CD4-positive, alpha-beta T cell treated with Interleukin-6 for 4 hours (primary cell): Measurements from ENCODE around the gene ANKRD12.
"Not testable (repeated sequence)": the region's sequence is repeated elsewhere in the genome, so short reads cannot be mapped to it uniquely, and the experiment has no call there.

ENCODE experiments used
- DNase-seq: peaks from one replicate; pipeline ENCODE4 v3.0.0-alpha.2; 2020; ENCODE audit warnings: mixed read lengths

Gene ANKRD12

GRCh38 chr18:9147440-9148202, 11.0 kb downstream of the ANKRD12 start:
- DNase-seq, result peak; percentile 48

DNA sequence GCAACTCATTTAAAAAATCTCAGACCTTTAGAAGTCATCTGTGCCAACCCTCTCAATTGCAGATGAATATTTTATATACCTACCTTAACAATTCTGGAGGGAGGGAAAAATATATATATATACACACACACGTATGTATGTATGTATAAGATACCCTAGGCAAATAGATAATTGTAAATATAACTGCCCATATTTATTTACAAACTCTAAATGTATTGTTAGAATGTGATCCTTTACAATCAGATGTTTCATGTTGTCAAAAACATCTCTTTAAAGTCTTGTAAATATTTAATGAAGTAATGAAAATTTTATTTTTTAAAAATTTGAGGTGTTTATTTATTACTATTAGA, 11.6 kb downstream of the ANKRD12 start:
- DNase-seq, result no peak

GRCh38 chr18:9150121-9150520, 13.5 kb downstream of the ANKRD12 start:
- DNase-seq, result no peak

GRCh38 chr18:9153256-9153655, 16.7 kb downstream of the ANKRD12 start:
- DNase-seq, result no peak

DNA sequence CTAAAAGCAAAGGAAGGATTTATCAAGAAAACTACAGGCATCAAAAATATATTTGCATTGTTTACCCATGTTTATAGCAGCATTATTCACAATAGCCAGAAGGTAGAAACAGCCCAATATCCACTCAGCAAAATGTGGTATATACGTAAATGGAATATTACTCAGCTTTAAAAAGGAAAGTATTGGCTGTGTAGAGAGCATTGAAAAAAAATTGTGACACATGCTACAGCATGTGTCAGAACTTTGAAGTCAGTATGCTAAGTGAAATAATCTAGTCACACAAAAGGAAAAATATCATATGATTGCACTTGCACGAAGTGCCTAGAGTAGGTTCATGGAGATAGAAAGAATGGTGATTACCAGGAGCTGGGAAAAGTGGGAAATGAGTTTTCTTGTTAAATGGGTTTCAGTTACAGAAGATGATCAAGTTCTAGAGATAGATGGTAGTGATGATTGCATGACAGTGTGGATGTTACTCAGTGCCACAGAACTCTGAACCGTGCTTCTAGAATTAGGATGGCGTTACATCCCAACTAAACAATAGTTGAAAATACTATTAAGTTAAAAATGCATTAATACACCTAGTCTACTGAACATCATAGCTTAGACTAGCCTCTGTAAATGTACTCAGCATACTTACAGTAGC, 20.1 kb downstream of the ANKRD12 start:
- DNase-seq, result no peak

DNA sequence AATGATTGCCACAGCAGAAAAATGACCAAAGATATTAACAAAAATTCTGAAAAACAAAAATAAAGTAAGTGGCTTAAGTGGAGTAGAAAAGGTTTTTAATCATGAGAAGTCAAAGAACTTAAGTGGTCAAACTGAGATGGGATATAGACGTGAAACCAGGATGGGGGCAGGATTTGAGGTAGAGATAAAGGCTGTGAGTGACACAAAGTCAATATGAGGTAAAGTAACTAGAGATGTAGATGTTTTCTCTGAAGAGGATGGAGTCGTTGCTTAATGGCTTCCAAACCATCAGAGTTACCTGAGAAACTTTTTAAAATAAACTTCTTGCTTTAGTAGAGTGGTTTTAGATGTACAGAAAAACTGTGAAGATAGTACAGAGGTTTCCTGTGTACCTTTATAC, 21.2 kb downstream of the ANKRD12 start:
- DNase-seq, result no peak

- no peak for DNase-seq
Observed at GRCh38 chr18:9160014-9160413, 23.4 kb downstream of the ANKRD12 start.

- DNase-seq, result not testable (repeated sequence)
Observed at GRCh38 chr18:9162663-9163062, 26.1 kb downstream of the ANKRD12 start.

GRCh38 chr18:9164149-9164548, 27.6 kb downstream of the ANKRD12 start:
- DNase-seq, result not testable (repeated sequence)

DNA sequence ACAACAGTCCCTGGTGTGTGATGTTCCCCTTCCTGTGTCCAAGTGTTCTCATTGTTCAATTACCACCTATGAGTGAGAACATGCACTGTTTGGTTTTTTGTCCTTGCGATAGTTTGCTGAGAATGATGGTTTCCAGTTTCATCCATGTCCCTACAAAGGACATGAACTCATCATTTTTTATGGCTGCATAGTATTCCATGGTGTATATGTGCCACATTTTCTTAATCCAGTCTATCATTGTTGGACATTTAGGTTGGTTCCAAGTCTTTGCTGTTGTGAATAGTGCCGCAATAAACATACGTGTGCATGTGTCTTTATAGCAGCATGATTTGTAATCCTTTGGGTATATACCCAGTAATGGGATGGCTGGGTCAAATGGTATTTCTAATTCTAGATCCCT, 29.3 kb downstream of the ANKRD12 start:
- DNase-seq, result not testable (repeated sequence)

- DNase-seq, result not testable (repeated sequence)
Observed at GRCh38 chr18:9169515-9169914, 32.9 kb downstream of the ANKRD12 start.

DNA sequence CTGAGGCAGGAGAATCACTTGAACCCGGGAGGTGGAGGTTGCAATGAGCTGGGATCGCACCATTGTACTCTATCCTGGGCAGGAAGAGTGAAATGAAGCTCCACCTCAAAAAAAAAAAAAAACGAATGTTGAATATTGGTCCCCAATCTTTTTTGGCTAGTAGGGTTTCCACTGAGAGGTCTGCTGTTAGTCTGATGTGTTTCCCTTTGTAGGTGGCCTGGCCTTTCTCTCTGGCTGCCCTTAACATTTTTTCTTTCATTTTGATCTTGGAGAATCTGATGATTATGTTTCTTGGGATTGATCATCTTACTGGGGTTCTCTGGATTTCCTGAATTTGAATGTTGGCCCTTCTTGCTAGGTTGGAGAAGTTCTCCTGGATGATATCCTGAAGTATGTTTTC, 35.3 kb downstream of the ANKRD12 start:
- DNase-seq, result not testable (repeated sequence)

DNA sequence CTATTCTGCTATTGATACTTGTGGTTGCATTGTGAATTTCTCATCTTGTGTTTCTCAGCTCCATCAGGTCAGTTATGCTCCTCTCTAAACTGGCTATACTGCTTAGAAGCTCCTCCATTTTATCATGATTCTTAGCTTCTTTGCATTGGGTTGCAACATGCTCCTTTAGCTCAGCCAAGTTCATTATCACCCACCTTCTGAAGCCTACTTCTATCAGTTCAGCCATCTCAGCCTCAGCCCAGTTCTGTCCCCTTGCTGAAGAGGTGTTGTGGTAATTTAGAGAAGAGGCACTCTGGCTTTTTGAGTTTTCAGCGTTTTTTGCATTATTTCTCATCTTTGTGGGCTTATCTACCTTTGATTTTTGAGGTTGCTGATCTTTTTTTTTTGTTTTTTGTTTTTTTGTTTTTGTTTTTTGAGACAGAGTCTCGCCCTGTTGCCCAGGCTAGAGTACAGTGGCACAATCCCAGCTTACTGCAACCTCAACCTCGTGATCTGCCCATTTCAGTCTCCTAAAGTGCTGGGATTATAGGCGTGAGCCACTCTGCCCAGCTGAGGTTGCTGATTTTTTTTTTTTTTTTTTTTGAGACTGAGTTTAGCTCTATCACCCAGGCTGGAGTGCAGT, 36.0 kb downstream of the ANKRD12 start:
- DNase-seq, result no peak

DNA sequence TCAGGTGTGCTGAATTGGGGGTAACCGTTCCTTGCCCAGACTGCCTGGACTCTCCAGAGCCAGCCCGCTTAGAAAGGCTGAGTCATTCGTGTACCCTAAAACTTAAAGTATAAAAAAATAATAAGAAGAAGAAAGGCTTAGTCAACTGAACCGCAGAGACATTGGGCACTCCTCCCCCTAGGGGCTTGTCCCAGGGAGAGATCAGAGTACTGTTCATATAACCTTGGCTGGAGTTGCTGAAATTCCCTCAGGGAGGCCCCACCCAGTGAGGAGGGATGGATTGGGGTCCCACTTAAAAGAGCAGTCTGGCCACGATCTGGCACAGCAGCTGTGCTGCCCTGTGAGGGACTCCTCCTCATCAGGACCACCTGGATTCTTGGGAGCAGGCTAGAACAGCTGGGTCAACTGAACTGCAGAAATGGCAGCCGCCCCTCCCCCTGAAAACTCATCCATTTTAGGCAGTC, 37.2 kb downstream of the ANKRD12 start:
- no peak for DNase-seq

- DNase-seq, result no peak
Observed at GRCh38 chr18:9174302-9174701, 37.7 kb downstream of the ANKRD12 start.

DNA sequence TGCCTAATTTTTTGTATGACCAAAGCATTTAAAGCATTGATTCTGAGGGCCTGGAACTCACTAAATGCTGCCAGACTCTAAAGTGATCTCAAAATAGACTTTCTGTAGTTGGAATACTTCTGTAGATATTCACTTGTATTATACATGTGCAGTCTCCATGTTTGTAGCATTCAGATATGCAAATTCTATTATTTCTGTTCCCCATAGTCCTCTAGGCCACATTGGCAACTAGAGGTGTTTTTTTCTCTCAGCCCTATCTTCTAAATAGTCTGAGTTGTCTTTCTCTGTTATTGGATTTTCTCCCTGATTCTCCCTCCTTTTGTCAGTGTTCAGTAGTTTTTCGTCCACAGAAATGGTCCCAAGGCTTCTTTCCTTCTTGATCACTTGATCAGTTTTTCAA, 38.5 kb downstream of the ANKRD12 start:
- no peak for DNase-seq

GRCh38 chr18:9177031-9177430, 40.5 kb downstream of the ANKRD12 start:
- no peak for DNase-seq

DNA sequence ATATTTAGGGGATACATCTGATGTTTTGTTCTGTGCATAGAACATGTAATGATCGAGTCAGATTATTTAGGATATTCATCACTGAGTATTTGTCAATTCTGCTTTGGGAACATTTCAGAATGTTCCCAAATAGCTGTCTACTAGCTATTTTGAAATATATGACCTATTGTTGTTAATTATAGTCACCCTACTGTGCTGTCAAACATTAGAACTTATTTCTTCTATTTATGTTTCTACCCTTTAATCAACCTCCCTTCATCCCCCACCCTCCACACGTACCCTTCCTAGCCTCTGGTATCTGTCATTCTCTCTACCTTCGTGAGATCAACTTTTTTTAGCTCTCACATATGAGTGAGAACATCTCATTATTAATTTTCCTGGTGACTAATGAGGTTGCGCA, 40.9 kb downstream of the ANKRD12 start:
- DNase-seq, result no peak

DNA sequence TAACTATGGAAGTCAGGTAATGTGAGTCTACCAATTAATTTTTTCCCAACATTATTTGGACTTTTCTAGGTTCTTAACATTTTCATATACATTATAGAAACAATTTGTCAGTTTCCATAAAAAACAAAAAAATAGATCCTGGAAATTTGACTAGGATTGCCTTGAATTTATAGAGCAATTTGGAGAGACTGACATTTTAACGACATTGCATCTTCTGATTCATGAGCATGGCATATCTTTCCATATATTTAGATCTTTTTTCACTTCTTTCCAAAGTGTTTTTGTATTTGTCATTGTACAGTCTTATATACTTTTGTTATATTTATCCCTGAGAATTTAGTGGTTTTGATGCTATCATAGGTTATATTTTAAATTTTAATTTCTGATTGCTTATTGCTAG, 42.0 kb downstream of the ANKRD12 start:
- no peak for DNase-seq

DNA sequence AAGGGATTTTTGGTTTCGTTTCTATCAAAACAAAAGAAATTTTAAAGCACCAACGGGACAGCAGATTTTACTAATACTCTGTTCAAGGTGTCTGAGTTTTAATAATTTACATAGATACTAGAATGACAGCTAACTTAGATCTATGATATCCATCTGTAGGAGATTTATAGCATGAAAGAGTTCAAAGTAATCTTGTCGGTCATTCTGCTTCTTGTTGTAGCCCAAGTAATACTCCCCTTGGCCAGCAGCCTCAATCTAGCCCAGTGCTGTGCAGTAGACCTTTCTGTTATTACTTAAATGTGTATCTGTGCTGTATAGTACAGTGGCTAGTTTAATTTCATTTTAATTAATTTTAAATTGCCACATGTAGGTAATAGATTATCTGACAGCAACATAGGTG, 44.7 kb downstream of the ANKRD12 start:
- no peak for DNase-seq

GRCh38 chr18:9182852-9183399, 46.3 kb downstream of the ANKRD12 start:
- no peak for DNase-seq

DNA sequence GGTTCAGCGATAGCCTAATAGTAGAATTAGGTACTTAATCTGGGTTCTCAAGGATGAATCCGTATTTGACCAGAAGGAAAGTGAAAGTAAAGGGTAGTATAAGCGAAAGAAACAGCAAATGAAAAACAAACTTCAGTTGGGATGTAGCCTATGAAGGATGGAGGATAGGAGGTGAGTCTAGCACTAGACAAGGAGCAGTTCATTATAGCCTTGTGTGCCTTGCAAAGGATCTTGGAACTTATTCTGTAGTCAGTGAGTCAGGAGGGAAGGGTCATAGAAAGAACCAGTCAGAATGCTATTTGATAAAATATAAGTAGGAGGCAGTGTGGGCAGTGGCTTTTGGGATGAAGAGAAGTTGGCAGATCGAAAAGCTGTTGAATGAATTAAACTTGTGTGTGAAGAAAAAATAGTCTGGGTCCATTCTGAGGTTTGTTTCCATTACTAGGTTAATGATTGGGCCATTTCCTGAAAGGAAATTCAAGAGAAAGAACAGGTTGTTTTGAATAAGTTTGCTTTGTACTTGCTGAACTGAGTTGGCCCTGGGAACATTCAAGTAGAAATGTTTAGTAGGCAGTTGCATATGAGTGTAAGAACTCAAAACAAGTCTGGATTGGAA, 48.5 kb downstream of the ANKRD12 start:
- DNase-seq, result no peak
